CMK (cell line): Measurements from ENCODE around the gene GCHFR.

ENCODE experiments used
- DNase-seq: peaks from one replicate; pipeline ENCODE4 v3.0.0-alpha.2; 2010; ENCODE audit warnings: low read depth

GCHFR gene

DNA sequence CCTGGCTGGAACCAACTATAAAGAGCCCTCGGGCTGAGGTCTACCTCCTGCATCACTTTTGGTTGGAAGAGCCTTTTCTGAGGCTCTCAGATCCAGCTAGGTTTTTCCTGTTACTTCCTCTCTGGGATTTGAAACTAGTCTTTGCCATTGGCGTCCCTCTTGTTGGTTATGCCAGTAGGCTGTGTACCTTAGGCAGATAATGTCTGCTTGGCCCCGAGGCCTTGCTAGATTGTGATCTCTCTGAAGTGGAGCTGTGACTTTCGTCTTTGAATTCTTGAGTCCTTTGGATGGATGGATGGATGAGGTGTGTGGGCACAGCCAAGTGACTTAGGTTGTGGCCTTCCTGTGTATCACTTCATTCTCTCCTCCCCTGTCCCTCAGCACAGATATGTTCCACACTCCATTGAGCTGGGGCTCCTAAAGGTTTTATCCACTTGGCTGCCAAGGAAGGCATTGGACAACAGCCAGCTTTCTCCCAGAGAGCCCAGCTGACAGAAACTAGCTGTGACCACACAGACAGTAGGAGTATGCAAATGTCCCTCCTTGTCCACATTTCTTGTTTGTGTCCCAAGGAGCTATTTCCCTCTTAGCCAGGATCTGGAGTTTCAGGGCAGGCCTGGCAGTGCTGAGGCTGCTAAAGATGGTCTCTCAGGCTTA, 51.3 kb downstream of the GCHFR start:
- DNase-seq = no peak
